NCI-H345 (cell line): ENCODE results near the gene PARVG.

ENCODE experiments used
- DNase-seq: peaks from one replicate; lab custom pipeline; 2025; lab: John Stamatoyannopoulos, UW

PARVG gene

DNA sequence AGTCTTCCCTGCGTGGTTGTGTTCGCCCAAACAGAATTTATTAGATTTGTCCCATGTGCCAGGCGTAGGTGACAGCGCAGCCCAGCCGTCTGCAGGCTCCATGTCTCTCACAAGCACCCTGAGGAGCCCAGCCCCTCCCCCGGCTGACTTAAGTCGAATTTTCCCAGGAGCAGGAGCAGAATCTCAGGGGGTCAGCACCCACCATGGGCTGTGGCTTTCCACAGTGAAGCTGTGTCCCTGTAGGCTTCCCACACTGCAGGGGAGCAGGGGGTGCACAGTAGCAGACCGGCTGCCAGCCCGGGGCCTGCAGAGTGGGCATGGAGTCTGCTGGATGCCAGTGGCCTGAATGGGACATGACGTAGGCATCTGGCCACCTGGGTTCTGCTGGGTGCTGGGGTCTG, 16.0 kb downstream of the PARVG start:
- DNase-seq: no peak

DNA sequence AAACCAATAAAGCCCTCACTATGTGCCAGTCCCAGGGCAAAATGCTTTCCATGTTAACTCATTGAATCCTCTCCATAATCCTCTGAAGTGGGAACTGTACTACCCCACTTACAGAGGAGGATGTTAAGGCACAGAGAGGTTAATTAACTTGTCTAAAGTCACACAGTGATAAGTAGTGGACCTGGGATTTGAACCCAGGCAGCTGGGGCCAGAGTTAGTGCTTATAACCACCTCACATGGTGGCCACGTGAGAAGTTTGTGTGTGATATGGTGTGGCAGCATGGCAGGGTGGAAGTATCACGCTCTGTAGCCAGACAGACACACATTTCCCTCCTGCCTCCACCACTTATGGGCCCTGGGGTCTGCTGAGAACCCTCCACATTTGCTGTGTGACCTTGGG, 16.5 kb downstream of the PARVG start:
- no peak for DNase-seq

DNA sequence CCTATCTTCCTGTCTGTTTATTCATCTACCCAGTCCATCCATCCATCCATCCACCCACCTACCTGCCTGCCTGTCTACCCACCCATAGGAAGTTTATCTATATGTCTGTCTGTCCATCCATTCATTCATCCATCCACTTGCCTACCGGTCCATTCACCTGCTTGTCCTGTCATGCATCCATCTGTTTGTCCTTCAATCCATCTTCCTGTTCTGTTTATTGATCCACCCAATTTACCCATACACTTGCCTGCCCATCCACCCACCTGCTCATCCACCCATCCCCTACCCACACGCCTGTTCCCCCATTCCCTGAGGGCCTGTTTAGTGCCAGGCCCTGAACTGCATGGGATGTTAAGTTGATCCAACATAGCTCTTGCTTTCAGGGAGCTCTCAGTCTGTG, 18.4 kb downstream of the PARVG start:
- no peak for DNase-seq

DNA sequence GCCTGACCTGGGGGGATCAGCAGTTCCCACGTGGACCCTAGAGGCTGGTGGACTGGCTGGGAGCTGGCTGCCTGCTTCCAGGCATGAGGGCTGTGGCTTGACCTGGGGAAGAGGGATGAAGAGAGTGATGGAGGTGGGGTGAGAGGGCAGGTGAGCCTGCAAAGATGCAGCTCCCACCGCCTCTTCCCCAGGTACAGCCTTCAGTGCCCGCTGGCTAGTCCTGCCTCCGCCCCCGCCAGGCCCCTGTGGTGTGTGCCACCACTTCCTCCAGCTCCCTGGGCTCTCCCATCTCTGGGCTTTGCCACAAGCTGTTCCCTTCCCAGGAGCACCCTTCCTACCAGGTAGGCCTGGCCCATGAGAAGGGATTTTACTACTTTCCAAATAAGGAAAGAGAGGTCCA, 19.1 kb downstream of the PARVG start:
- no peak for DNase-seq

DNA sequence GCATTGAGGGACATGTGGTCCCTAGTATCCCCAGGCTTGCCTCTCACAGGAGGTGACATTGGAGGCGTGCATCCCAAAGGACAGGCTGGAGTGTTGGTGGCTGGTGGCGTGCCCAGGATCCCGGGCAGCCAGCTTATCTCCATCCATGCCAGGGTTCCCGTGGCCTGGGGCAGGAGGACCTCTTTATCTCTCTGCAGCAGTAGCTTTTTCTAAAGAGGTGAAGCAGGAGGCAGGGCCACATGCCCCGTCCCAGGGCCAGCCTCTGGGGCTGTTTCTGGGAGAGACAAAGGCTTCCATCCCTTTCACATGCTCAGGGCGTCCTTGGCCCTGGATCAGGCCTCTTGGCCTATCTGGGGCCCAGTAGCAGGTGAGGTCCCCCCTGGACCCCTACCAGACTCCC, 19.7 kb downstream of the PARVG start:
- DNase-seq: no peak

DNA sequence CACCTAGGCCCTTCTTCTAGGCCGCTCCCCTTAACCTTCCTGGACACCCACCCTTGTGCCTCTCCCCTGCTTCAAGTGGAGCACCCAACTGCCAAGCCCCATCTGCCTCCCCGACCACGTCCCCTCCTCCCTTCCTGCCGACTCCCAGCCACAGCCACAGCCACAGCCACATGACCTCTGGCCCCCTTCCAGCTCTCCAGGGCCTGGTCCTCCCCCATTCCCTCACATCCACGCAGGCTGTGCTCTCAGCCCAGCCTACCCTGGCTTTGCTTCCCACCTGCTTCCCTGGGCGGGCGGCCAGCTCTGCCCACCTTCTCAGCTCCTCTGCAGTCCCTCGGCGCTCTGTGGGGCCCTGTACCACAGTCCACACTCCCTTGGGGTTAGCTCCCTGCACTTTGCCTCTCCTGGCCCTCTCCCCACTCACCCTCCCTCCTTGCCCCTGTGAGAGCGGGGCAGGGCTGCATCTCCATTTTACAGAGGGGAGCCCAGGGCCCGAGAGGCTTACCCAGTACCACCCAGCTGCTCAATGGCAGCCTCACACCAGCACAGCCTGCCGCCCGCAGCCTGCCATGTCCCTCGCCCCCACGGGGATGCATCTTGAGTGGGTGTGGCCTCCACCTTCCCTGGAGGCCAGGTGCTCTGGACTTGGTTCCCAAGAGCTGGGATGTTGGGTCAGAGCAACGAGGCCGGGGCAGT, 20.3 kb downstream of the PARVG start:
- no peak for DNase-seq

DNA sequence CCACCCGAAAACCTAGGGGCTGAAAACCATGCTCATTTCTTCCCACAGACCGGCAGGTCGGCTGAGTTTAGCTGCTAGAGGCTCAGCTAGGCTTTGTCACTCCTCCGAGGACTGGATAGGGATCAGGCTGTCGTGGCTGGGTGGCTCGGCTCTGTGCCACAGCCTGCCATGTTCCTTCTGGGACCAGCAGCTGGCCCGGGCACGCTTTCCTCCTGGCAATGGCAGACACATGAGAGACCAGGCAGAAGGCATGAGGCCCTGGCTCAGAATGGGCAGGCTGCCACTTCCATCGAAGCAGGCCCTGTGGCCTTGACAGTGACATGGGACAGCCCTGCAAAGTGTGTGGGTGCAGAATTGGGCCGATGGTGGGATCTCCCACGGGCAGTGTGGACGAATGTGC, 20.9 kb downstream of the PARVG start:
- no peak for DNase-seq

DNA sequence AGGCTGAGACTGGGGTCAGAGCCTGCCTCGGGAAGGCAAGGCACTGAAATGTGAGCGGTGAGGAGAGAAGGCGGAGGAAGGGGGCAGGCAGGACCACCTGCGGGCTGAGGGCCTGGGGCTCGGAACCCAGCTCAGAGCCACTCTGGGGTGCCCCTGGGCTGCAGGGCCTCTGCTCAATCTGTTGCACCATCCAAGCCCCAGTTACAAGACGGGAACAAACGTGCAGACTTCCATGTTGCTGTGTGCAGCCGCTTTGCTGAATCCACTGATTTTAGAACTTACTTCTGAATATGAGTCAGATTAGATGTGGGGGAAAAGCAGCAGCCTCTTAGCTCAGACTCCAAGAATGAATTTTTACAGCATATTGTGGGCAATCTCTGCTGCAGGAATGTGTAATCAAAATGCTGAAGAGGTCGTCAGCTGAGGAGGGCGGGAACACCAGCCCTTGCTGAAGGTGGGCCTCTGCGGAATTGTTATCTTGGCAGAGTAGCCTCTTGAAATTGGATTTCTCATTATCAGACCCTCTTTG, 21.6 kb downstream of the PARVG start:
- no peak for DNase-seq

DNA sequence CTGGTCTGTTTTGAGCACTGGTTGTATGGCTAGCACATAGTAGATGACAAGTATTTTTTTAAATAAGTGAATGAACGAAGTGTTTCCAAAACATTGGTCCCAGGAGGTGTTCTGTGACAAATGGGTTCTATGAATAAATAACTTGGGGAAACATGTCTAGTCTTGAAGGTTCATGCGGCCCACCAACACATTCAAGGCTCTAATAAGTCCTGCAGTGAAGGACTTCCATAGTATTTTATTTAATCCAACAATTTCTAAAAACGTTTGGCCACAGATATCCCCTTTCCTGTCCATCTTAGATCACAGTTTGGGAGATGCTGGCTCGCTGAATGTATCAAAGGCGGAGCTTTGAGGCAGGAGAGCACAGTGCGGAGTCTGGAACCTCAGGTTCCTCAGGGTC, 22.5 kb downstream of the PARVG start:
- DNase-seq: no peak

DNA sequence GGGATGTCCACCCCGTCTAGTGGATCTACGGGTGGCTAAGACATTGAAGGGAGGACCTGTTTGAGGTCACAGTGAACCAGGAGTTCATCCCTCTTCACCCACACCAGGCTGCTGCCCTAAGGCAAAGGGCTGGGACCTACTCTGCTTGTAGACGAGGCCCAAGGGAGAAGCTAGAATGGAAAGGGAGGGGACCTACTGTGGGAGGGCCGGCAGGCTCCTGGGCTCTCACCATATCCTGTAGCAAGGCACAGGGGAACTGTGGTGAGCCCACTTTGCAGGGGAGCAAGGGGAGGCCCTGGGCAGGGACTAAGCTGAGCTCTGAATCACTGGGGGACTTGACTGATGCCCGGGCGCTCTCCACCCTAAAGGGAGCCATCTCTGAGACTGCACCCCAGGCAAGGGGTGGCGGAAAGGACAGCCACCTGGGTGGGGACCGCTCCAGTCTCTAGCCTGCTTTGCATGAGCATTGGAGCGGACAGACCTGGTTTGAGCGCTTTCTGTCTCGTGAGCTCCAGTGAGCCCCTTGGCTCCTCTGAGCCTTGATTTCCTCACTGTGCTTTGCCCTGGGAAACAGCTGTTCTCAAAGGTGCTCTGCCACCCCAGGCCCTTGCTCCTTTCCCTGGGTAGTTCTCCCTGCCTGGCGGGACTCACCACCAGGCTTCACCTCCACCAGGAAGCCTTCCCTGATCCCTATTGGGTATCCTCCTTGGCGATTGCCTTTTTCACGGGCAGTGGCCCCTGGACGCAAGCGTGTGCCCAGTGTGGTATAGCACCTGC, 24.2 kb downstream of the PARVG start:
- DNase-seq: no peak

DNA sequence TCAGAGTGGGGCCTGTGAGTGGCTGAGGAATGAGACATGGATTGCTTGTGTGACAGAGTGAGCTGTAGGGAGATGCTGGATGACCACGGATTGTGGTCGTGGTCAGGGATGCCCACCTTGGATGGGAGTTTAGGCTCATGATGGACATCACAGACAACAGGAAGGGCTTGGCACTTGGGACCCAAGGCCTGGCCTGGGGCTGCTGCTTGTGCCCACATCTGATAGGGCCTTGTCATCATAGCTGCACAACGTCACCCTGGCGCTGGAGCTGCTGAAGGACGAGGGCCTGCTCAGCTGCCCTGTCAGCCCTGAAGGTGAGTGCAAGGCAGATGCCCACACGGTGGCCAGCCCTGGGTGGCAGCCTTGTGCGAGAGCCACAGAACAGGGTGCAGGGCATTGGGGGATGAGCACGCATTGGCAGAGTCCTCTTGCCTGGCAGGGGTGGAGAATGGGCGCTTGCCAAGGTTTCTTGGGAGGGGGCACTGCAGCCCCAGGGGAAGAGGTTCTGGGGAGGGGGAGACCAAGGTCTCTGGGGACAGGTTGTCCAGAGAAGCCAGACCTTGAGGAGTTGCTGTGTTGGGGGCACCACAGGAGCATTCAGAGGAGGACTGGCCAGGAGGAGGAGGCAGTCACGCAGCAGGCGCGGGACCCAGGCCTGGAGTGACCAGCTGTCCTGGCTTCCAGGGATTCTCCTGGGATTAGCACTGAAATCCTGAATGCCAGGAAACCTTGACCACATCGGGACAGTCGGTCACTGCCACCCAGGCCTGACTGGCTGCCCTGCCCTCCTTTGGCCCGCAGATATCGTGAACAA, 25.0 kb downstream of the PARVG start:
- DNase-seq: no peak

DNA sequence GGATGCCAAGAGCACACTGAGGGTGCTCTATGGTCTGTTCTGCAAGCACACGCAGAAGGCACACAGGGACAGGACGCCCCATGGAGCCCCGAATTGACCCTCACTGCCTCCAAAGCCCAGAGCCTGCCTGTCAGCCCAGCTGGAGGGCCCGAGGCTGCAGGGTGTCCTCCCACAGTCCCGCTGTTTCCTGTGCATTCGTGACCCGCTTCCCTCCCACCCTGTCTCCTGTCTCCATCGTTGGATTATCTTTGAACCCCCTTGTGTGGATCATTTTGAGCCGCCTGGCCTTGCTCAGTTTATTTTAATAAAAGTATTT, 25.6 kb downstream of the PARVG start:
- no peak for DNase-seq

DNA sequence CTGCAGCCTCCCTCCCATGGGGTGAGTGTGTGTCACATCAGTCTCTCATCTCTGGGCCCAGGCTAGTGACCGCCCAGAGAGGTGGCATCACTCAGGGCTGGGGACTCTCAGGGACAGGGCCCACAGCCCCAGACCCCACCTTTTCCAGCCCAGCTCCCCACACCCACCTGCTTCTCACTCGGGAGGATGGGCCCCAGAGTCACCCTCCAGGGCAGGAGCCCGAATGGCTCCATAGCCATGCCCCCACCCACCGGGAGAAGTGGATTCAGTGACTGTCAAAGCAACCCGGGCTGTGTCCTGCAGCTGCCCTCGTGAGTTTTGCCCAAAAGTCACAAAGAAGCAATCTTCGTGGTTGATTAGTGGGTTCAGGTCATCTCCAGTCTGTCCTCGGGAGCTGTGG, 26.0 kb downstream of the PARVG start:
- no peak for DNase-seq

DNA sequence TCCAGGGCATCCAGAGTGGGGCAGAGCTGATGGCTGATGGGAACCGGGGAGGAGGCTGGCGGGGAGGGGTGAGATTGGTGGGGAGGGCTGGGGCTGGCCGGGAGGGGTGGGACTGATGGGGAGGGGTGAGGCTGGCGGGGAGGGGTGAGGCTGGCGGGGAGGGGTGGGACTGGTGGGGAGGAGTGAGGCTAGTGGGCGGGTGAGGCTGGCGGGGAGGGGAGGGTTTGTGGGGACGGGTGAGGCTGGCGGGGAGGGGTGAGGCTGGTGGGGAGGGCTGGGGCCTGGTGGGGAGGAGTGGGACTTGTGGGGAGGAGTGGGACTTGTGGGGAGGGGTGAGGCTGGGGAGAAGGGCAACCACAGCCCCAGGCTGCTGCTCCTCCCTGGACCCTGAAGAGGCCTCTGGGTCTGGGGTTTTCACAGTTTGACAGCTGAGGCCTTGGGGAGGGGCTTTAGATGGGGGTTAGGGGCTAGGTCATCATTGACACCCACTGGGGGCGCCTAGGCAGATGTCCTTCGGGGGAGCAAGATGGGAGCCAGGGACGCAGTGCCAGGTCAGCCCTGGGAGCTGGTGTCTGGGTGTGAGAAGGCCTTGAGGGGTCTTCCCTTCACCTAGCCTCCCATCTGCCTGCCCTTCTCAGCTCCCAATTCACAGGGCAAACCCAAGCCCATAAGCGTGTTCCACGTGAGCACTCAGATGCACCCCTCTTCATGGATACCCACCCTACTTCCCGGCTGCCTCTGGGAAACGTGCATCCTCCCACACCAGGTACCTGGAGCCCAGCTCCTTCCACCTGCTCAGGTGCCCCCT, 26.7 kb downstream of the PARVG start:
- DNase-seq: no peak

DNA sequence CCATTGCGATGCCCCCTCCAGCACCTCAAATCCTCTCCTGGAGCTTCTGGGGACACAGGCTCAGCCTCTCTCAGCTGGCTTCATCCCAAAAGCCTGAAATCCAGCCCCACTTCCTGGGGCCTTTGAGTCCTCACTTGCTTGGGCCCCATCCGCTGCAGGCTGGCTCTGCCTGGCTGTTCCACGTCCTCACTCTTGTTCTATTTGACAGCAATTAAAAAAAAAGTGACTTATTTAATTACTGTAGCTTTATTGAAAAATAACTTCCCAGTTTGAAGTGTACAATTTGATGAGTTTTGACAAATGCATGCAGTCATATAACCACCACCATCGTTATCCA, 27.2 kb downstream of the PARVG start:
- no peak for DNase-seq

DNA sequence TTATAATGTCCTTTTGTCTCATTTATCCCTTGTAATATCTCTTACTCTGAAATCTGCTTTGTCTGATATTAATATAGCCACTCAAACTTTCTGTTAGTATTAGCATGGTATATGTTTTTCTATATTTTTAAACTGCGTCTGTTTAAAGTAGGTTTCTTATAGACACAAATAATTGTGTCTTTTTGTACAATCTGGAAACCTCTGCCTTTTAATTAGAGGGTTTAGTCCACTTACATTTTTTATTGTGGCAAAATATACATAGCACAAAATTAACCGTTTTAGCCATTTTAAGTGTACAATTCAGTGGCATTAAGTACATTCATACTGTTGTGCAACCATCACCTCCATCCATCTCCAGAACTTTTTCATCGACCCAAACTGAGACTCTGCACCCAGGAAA, 28.6 kb downstream of the PARVG start:
- DNase-seq: no peak

DNA sequence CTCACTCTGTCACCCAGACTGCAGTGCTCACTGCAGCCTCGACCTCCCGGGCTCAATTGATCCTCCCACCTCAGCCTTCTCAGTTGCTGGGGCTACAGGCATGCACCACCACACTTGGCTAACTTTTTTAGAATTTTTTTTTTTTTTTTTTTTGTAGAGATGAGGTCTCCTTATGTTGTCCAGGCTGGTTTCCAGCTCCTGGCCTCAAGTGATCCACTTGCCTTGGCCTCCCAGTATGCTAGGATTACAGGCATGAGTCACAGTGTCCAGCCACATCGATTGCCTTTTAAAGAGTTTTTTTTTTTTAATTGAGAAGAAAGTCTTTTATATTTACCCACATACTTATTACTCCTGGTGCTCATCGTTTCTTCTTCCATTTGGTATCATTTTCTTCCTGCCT, 30.0 kb downstream of the PARVG start:
- no peak for DNase-seq

DNA sequence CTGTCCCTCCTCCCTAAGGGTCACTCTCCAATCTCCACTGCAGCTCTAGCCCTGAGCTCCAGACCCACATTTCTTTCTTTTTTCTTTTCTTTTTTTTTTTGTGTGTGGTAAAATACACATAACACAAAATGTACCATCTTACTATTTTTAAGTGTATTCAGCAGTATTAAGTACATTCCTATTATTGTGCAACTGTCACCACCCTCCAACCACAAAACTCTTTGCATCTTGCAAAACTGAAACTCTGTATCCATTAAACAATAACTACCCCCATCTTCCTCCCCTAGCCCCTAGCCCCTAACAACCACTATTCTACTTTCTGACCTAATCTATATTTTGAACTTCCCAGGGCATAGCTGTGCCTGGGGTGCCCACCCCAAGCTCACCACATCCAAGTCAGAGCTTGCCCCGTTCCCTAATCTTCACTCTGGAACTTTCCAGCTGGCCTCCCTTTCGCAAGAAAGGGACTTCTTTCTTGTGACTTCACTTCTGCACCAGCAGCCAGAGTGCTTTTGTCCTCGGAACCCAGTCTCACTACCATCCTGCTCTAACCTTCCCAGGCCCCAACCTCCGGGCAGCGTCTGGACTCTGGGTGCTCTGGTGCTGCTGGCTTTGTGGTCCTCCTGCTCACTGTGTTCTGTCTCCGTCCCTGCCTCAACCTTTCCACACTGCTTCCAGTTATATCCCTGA, 30.7 kb downstream of the PARVG start:
- no peak for DNase-seq

DNA sequence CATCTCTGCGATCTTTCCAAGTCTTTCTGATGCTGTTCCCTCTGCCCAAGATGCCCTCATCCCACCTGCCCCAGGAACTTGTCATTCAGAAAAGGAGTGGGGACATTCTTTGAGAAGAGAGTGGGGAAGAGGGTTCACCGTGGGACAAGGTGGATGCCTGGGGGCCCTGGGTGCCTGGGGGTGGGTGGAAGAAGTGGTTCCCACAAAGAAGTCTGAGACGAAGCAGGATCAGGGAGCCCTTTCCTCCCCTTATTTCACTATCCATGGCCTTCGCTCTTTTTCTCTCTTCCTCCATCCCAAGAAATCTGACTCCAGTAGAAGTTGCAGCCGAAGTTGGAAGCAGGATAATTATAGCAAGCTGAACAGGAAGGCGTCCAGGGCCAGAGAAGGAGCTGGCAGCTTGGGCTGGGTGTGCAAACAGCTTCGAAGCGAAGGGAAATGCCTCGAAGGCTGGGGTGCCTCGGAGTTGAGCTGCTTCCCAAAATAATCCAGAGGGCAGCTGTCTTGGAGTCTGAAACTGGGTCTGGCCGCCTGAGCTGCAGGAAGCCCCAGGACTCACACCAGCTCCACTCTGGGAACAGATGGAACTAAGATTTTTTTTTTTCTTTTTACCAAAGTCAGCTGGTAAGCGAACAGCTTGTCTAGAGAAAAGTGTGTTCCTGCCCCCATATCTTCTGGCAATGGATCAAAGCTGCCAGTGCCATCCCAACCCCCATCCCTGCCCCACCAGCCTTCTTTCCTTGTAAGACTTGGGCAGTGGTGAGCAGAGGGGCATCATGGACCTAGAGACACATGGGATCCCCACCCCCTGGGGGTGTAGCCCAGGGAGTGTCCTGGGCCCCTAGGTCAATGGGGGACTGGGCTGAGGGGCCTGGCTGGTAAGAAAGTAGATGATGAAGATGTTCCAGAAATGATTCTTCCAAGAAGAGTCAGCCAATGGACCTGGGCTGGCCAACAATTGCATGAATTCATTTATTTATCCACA, 31.5 kb downstream of the PARVG start:
- DNase-seq: no peak

DNA sequence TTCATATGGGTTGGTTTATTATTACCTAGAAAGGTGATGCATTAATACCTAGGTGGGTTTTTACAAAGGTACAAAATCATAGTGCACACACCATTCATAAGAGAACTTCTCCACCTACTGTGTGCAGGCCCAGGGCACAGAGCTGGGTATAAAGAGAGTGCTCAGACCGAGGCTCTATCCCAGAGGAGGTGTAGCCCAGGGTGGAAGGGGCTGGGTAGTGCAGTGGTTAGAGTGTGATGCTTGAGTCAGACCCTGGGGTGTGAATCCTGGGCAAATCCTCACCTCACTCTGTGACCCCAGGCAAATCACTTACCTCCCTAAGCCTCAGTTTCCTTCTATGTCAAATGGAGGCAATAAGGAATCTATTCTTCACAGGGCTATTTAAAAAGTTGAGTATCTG, 32.2 kb downstream of the PARVG start:
- DNase-seq: no peak
